Liver (tissue), 9 donors: Measurements from ENCODE around the gene ZGPAT. TPM values are rescaled to one million over a fixed set of nuclear protein-coding genes. Genes with fewer than 3 reads are reported as not detected.

Experiments used
- DNase-seq: peaks from one replicate; pipeline ENCODE4 v3.0.0-alpha.2; 2017; ENCODE audit warnings: low spot score
- H3K27ac ChIP-seq, 2 donors: one replicate each; pipeline ENCODE4 v1.7.0; 2013; ENCODE audit warnings: inconsistent platforms in 2 of 2, low read length in 2 of 2, control low read depth in 1 of 2, low read depth in 1 of 2, mild to moderate bottlenecking in 1 of 2
- H3K27me3 ChIP-seq, 4 donors: one replicate each; pipeline versions ENCODE4 v1.6.1 to v1.7.0; 2013; ENCODE audit warnings: low read length in 3 of 4, inconsistent platforms in 1 of 4, mild to moderate bottlenecking in 1 of 4, moderate library complexity in 1 of 4; ENCODE audit not compliant: control insufficient read depth in 4 of 4, insufficient read depth in 4 of 4
- H3K36me3 ChIP-seq, 4 donors: one replicate each; pipeline versions ENCODE4 v1.6.1 to v1.7.0; 2013; ENCODE audit warnings: low read length in 3 of 4, mild to moderate bottlenecking in 3 of 4, low read depth in 1 of 4, moderate library complexity in 1 of 4; ENCODE audit not compliant: control insufficient read depth in 4 of 4, insufficient read depth in 3 of 4
- H3K4me1 ChIP-seq, 4 donors: one replicate each; pipeline versions ENCODE4 v1.6.1 to v1.7.0; 2013; ENCODE audit warnings: low read length in 3 of 4, mild to moderate bottlenecking in 3 of 4, moderate library complexity in 1 of 4; ENCODE audit not compliant: control insufficient read depth in 4 of 4, insufficient read depth in 4 of 4
- H3K4me3 ChIP-seq, 3 donors: one replicate each; pipeline versions ENCODE4 v1.6.1 to v1.7.0; 2013; ENCODE audit warnings: low read length in 3 of 3, control low read depth in 1 of 3, low read depth in 1 of 3, mild to moderate bottlenecking in 1 of 3
- H3K9ac ChIP-seq, 2 donors: one replicate each; pipeline ENCODE4 v1.7.0; 2013; ENCODE audit warnings: low read length in 2 of 2, mild to moderate bottlenecking in 2 of 2, moderate library complexity in 2 of 2, control low read depth in 1 of 2, low read depth in 1 of 2
- H3K9me3 ChIP-seq, 4 donors: one replicate each; pipeline versions ENCODE4 v1.6.1 to v1.7.0; 2013; ENCODE audit warnings: low read length in 3 of 4; ENCODE audit not compliant: control insufficient read depth in 4 of 4
- EGR1 ChIP-seq, 2 donors: IDR thresholded peaks; 2 replicates each; pipeline ENCODE4 v1.6.1; 2016 to 2018; ENCODE audit warnings: antibody characterized with exemption in 2 of 2, low read depth in 2 of 2
- FOXA1 ChIP-seq: IDR thresholded peaks from 2 replicates; pipeline ENCODE4 v1.6.1; 2016; ENCODE audit warnings: antibody characterized with exemption
- FOXA2 ChIP-seq: IDR thresholded peaks from 2 replicates; pipeline ENCODE4 v1.6.1; 2016; ENCODE audit warnings: antibody characterized with exemption
- GABPA ChIP-seq, 2 donors: IDR thresholded peaks in 1 of 2; conservative IDR thresholded peaks in 1 of 2; 2 replicates each; pipeline ENCODE4 v1.6.1; 2016; ENCODE audit warnings: antibody characterized with exemption in 2 of 2, mild to moderate bottlenecking in 1 of 2, moderate library complexity in 1 of 2
- HNF4A ChIP-seq, 2 donors: conservative IDR thresholded peaks; 2 replicates each; pipeline ENCODE4 v1.6.1; 2016; ENCODE audit warnings: antibody characterized with exemption in 2 of 2, mild to moderate bottlenecking in 2 of 2
- HNF4G ChIP-seq: IDR thresholded peaks from 2 replicates; pipeline ENCODE4 v1.6.1; 2016; ENCODE audit warnings: antibody characterized with exemption
- JUND ChIP-seq, 2 donors: IDR thresholded peaks; 2 replicates each; pipeline ENCODE4 v1.6.1; 2016; ENCODE audit warnings: antibody characterized with exemption in 2 of 2
- NR2F2 ChIP-seq: IDR thresholded peaks from 2 replicates; pipeline ENCODE4 v1.6.1; 2016; ENCODE audit warnings: antibody characterized with exemption
- RAD21 ChIP-seq, 2 donors: IDR thresholded peaks; 2 replicates each; pipeline ENCODE4 v1.6.1; 2016; ENCODE audit warnings: antibody characterized with exemption in 2 of 2, mild to moderate bottlenecking in 2 of 2
- RXRA ChIP-seq, 2 donors: IDR thresholded peaks; 2 replicates each; pipeline ENCODE4 v1.6.1; 2017 to 2018; ENCODE audit warnings: antibody characterized with exemption in 2 of 2, mild to moderate bottlenecking in 1 of 2
- SP1 ChIP-seq: IDR thresholded peaks from 2 replicates; pipeline ENCODE4 v1.6.1; 2018; ENCODE audit warnings: antibody characterized with exemption, mild to moderate bottlenecking
- TAF1 ChIP-seq: conservative IDR thresholded peaks from 2 replicates; pipeline ENCODE4 v1.6.1; 2016; ENCODE audit warnings: antibody characterized with exemption, mild to moderate bottlenecking
- YY1 ChIP-seq: IDR thresholded peaks from 2 replicates; pipeline ENCODE4 v1.6.1; 2016; ENCODE audit warnings: antibody characterized with exemption, mild to moderate bottlenecking
- WGBS: extraction: QIAGEN DNeasy Blood & Tissue Kit; methylation state at CpG from one replicate; pipeline ENCODE4 v1.1.7; 2013; 5-methylcytosine and 5-hydroxymethylcytosine counted together
- polyA plus RNA-seq, 2 donors: library from polyadenylated mRNA; stranded (reverse) in 1 of 2; unstranded in 1 of 2; fragments of 200-250 nt in 1 of 2; fragments of >200 nt in 1 of 2; fragmentation: Nextera tagmentation in 1 of 2; extraction: Ambion mirVana in 1 of 2; gene quantifications; one replicate each; pipeline versions ENCODE4 v1.2.1 to v1.2.3, GENCODE V29; 2013 to 2015
- total RNA-seq, 2 donors: library from RNA; depleted of rRNA; stranded (reverse); fragments of >200 nt; gene quantifications; one replicate each; pipeline ENCODE4 v1.2.3, GENCODE V29; 2014
- TF ChIP-seq, protein P1 (sequence below): IDR thresholded peaks from 2 replicates; pipeline ENCODE4 v1.6.1; 2016; ENCODE audit warnings: antibody characterized with exemption
- TF ChIP-seq, protein P2 (sequence below): IDR thresholded peaks from 2 replicates; pipeline ENCODE4 v1.6.1; 2016; ENCODE audit warnings: antibody characterized with exemption
- TF ChIP-seq, protein P3 (sequence below): IDR thresholded peaks from 2 replicates; pipeline ENCODE4 v1.6.1; 2016; ENCODE audit warnings: antibody characterized with exemption
- TF ChIP-seq, protein P4 (sequence below): fragments of 150-350 bp; IDR thresholded peaks from 2 replicates; pipeline ENCODE4 v1.5.1; 2017; ENCODE audit warnings: improper control_type of control experiment, low read depth, low read length; ENCODE audit not compliant: missing input control
- donor health status: healthy.
- donor health status: healthy.
- donor health status: healthy.
- donor health status: healthy.
- donor health status: healthy.

Gene ZGPAT
- total and polyA plus RNA-seq, 4 donors = 10.3 to 90.5 (median 20.5) TPM

DNA sequence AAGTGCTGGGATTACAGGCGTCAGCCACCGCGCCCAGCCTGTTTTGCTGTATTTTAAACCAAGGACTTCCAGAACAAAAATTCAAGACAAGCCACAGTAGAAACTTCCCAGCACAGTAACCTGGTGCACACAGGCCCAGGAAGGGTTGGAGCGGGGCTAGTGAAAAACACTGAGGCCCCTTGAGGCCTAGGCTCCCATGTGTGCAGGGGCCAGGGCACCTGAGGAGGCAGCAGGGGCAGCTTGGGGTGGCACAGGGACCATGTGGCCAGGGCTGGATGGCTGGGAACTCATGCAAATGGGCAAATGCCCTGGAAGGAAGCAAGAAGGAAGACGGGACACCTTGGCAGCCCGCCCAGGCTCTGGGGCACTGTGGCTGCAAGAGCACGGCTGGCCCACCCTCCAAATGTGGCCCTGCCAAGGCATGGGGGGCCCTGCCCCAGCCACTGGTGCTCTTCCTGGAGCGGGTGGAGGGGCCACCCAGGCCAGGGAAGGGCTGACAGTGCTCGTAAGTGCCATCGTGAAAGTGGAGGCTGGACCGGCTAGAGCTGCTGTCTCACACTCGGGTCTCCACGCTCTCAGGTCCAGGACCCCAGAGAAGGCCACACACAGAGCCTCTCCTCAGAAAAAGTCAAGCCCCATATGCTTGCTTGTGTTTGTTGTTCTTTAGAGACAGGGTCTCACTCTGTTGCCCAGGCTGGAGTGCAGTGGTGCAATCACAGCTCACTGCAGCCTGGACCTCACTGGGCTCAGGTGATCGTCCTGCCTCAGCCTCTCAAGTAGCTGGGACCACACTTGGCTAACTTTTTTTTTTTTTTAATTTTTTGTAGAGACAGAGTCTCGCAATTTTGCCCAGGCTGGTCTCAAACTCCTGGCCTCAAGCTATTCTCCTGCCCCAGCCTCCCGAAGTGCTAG is 42.0 kb downstream of the ZGPAT start:
- Histone ChIP-seq H3K9ac (no peak overlapping the region), H3K9me3 (no peaks in the 10 kb centered on the region), H3K4me1 (no peaks in the 10 kb centered on the region), H3K27ac (no peak overlapping the region), H3K27me3 (no peaks in the 10 kb centered on the region), H3K4me3 (no peak overlapping the region), H3K36me3 (no peaks in the 10 kb centered on the region)
- 91% methylated on average over 16 of the region's 16 CpGs for WGBS
- no peak for DNase-seq
- TF ChIP-seq, protein P1, sequence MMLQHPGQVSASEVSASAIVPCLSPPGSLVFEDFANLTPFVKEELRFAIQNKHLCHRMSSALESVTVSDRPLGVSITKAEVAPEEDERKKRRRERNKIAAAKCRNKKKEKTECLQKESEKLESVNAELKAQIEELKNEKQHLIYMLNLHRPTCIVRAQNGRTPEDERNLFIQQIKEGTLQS = no peak
- no peak for TF ChIP-seq SP1
- no peak for TF ChIP-seq HNF4A (conservative IDR thresholded peaks at IDR 0.05)
- no peak for TF ChIP-seq NR2F2
- no peak for TF ChIP-seq RAD21 (IDR thresholded peaks at IDR 0.05)
- no peak for TF ChIP-seq RXRA (IDR thresholded peaks at IDR 0.05)
- no peak for TF ChIP-seq YY1
- TF ChIP-seq, protein P2, sequence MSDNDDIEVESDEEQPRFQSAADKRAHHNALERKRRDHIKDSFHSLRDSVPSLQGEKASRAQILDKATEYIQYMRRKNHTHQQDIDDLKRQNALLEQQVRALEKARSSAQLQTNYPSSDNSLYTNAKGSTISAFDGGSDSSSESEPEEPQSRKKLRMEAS = no peak
- TF ChIP-seq, protein P3, sequence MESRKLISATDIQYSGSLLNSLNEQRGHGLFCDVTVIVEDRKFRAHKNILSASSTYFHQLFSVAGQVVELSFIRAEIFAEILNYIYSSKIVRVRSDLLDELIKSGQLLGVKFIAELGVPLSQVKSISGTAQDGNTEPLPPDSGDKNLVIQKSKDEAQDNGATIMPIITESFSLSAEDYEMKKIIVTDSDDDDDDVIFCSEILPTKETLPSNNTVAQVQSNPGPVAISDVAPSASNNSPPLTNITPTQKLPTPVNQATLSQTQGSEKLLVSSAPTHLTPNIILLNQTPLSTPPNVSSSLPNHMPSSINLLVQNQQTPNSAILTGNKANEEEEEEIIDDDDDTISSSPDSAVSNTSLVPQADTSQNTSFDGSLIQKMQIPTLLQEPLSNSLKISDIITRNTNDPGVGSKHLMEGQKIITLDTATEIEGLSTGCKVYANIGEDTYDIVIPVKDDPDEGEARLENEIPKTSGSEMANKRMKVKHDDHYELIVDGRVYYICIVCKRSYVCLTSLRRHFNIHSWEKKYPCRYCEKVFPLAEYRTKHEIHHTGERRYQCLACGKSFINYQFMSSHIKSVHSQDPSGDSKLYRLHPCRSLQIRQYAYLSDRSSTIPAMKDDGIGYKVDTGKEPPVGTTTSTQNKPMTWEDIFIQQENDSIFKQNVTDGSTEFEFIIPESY = no peak
- TF ChIP-seq TAF1 = no peak
- TF ChIP-seq FOXA2 = no peak
- no peak for TF ChIP-seq JUND (IDR thresholded peaks at IDR 0.05)
- TF ChIP-seq EGR1 (IDR thresholded peaks at IDR 0.05; ENCODE audit: low read depth in 2 of 2) = no peak
- TF ChIP-seq GABPA (IDR thresholded peaks at IDR 0.05 in 1 of 2, conservative IDR thresholded peaks at IDR 0.05 in 1 of 2) = no peak
- TF ChIP-seq FOXA1 = no peak

DNA sequence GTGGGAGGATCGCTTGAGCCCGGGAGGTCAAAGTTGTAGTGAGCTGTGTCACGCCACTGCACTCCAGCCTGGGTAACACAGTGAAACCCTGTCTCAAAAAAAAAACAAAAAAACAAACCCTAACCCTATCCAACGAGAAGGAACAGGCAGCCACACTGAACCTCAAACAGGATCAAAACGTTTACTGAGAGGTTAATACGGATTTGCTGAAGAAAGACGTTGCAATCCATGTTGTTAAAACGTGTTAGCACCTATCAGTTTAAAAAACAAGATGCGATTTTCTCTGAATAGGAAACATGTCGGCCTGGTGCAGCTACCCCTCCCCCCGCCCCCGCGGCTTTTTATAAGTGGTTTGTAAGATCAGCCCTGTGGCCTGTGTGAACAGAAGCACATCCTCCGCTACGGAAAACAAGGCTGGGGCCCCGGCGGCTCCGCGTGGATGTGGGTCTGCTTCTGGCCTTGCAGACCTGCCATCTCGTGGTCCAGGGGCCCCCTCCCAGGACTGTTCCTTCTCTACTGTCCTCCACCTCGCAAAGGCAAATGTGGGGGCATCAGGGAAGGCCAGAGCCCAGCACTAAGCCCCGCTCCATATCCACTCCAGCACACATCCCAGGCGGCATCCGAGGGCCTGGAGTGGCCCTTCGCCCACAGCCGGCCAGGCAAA is 43.1 kb downstream of the ZGPAT start:
- 77% methylated on average over 26 of the region's 26 CpGs for WGBS
- no peak overlapping the region for H3K4me3 ChIP-seq
- H3K9ac ChIP-seq = no peak overlapping the region
- H3K9me3 ChIP-seq = no peaks in the 10 kb centered on the region
- no peaks in the 10 kb centered on the region for H3K36me3 ChIP-seq
- H3K4me1 ChIP-seq = no peaks in the 10 kb centered on the region
- H3K27ac ChIP-seq = peak overlapping the region in 1 of 2 donors; percentile 20
- no peak for TF ChIP-seq RAD21 (IDR thresholded peaks at IDR 0.05)
- TF ChIP-seq, protein P1 = no peak
- TF ChIP-seq, protein P3 = no peak
- TF ChIP-seq HNF4G = no peak
- TF ChIP-seq FOXA1 = no peak
- TF ChIP-seq YY1 = no peak
- TF ChIP-seq FOXA2 = no peak
- TF ChIP-seq, protein P4, sequence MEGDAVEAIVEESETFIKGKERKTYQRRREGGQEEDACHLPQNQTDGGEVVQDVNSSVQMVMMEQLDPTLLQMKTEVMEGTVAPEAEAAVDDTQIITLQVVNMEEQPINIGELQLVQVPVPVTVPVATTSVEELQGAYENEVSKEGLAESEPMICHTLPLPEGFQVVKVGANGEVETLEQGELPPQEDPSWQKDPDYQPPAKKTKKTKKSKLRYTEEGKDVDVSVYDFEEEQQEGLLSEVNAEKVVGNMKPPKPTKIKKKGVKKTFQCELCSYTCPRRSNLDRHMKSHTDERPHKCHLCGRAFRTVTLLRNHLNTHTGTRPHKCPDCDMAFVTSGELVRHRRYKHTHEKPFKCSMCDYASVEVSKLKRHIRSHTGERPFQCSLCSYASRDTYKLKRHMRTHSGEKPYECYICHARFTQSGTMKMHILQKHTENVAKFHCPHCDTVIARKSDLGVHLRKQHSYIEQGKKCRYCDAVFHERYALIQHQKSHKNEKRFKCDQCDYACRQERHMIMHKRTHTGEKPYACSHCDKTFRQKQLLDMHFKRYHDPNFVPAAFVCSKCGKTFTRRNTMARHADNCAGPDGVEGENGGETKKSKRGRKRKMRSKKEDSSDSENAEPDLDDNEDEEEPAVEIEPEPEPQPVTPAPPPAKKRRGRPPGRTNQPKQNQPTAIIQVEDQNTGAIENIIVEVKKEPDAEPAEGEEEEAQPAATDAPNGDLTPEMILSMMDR = no peak
- TF ChIP-seq RXRA (IDR thresholded peaks at IDR 0.05) = no peak
- DNase-seq = no peak
- no peaks in the 10 kb centered on the region for H3K27me3 ChIP-seq
